HL-60/S4 (cell line): ENCODE measurements around the gene WNK4.
"Not testable (repeated sequence)": the region's sequence is repeated elsewhere in the genome, so short reads cannot be mapped to it uniquely, and the experiment has no call there.

Source experiments
- in situ Hi-C: fragments of 300-500 bp; cut with MboI; formaldehyde crosslinking; loops from 2 replicates; pipeline ENCODE4 v1.14.3; 2022; ENCODE audit warnings: low sequenced_read_pairs

The WNK4 gene

DNA sequence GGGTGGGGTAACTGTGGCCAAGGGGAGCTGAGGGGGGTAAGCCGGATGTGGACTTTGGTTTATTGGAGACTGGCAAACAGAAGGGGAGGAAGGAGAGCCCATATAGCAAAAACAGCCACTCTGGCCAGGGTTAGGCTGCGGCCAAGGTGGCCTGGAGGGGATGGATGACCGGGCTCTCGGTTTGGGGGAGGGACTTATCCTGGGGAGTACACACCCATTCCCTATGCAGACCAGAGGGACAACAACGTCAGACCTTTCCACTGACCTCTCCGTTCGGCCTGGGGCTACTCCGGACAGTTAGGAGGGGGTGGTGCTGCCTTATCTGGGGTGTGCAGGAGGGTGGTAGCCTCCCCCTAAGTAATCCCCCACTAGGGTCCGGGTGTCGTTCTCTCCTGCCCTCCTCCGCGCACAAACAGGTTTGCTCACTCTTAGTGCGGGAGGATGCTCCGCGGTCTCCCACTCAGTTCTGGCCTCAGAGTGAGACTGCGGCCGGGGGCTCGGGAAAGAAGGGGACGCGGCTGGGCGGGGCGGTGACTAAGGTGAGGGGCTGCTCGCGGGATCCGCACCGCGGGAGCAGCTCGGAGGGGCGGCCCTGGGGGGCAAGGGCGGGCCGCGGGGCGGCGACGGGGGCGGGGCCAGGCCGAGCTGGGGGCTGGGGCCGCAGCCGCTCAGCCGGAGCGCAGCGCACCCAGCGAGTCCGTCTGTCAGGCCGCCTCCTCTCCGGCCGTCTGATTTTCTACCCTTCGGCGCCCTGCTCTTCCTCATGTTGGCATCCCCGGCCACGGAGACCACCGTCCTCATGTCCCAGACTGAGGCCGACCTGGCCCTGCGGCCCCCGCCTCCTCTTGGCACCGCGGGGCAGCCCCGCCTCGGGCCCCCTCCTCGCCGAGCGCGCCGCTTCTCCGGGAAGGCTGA lies at the start of gene WNK4:
WNK4 (plus strand) TSS at position 675 of the 915 bp plus-strand sequence; CDS start at position 764, 89 bp downstream.
- in situ Hi-C loops = no loop called here

DNA sequence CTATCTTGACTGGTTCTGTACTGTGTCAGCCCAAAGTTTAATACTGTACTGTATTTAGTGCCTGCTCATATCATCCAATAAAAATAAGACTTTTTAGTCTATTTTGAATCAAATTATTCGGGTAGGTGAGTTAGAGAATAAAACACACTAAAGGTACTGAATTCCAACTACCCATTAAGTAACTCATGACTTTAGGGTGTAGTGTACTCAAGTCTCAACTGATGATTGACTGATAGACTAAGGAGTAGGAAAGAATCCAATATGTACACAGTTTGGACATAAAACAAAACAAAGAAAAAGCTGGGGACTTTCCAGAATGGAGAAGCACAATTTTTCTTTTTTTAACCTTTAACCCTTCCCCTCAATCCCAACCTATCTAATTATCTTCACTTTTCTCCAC lies 39.7 kb upstream of the WNK4 start:
- in situ Hi-C loops = loop anchor here (25.0 kb wide), 1 partner anchor 197 kb away; no protein-coding TSS in a partner anchor

DNA sequence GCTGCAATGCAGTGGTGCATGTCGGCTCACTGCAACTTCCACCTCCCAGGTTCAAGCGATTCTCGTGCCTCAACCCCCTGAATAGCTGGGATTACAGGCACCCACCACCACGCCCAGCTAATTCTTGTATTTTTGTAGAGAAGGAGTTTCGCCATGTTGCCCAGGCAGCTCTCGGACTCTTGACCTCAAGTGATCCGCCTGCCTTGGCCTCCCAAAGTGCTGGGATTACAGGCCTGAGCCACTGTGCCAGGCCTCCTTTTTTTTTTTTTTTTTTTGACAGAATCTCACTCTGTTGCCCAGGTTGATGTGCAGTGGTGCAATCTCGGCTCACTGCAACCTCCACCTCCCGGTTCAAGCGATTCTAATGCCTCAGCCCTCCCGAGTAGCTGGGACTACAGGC lies 37.5 kb upstream of the WNK4 start:
- in situ Hi-C loops = loop anchor here (25.0 kb wide), 1 partner anchor 194 kb away; no protein-coding TSS in a partner anchor

DNA sequence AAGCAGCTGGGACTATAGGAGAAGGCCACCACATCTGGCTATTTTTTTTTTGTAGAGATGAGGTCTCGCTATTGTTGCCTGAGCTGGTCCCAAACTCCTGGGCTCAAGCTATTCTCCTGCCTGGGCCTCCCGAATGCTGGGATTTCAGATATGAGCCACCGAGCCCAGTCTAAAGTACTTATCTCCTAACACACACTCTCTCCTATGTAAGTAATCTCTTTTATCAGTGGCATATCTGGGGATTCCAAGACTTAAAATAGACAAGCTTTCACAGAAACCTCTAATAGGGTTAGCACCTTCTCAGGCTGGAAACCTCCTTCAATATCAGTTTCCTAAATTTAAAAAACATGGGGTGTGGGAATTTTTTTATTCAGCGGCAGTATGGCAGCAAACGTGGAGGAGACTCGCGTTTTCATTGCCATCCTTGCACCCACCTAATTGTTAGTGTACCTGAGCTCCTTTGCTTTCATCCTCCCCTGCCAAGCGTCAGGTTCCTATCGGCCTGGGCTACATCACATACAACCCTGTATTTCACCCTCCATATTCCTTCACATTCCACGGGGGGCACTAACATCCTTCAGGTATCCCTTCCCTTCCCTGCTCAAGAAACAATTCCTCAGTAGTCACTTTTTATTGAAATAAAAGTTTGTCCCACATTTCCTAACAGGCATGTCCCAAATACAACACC lies 36.7 kb upstream of the WNK4 start:
- in situ Hi-C loops = loop anchor here (25.0 kb wide), 1 partner anchor 194 kb away; no protein-coding TSS in a partner anchor

DNA sequence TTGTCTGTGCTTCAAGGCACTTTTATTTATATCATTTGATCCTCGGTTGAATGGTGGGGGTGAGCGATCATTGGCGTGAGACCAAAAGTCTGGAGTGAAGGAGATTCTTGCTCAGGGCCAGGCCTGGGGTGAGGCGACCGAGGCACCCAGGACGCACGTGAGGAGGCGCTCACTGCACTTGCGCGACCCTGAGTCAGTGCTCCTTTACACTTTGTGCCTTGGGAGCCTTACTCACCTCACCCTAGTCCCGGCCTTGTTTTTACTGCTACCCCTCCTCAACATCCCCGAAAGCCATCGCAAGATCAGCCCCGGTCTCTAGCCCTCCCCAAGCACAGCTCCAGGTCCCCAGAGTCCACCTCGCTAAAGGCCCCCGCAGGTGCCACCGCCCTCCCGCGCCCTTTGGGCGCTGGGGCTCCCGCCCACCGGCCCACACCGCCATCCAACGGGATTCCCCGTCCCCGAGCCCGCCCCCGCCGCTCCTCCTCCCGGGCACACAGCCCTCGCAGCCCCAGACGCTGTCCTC lies 36.1 kb upstream of the WNK4 start:
- in situ Hi-C loops = loop anchor here (25.0 kb wide), 1 partner anchor 193 kb away; no protein-coding TSS in a partner anchor

DNA sequence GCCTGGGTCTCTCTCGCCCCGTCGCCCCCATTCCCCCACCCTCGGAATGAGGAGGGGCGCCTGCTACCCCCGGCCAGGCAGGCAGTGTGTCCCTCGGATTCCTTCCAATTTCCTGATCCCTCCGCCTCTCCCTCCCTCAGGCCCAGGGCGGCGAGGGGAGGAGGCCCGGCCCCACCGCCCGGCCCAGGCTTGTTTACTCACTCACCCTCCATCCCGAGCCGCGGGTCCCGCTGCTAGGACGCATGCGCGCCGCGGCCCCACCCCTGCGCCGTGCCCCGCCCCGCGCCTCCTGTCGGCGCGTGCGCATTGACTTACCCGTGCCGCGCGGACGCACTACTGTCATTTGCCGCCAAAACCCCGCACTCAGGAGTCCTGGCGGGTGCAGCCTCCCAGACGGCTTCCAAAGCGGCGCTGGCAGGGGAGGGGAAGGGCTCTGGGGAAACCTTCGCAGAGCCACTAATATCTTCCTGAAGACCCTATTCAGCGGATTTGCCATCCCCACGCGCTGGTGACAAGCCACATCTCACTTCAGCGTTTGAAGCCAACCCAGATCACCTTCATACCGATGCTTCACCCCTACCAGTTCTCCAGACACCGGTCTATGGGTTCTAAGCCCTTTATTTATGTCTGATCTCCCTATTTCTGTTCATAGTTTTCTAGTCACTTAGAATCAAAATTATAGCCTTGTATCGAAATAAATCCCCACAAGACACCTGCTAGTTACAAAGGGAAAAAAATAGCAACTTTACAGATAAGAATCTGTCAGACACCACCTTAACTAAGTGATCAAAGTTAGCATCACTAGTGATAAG lies 35.4 kb upstream of the WNK4 start, which contains the start of gene EZH1:
EZH1 (minus strand) TSS at position 235 of the 812 bp plus-strand sequence. CDS start 16,099 bp downstream, outside the sequence.
- in situ Hi-C loops = loop anchor here (25.0 kb wide), 1 partner anchor 192 kb away; no protein-coding TSS in a partner anchor

DNA sequence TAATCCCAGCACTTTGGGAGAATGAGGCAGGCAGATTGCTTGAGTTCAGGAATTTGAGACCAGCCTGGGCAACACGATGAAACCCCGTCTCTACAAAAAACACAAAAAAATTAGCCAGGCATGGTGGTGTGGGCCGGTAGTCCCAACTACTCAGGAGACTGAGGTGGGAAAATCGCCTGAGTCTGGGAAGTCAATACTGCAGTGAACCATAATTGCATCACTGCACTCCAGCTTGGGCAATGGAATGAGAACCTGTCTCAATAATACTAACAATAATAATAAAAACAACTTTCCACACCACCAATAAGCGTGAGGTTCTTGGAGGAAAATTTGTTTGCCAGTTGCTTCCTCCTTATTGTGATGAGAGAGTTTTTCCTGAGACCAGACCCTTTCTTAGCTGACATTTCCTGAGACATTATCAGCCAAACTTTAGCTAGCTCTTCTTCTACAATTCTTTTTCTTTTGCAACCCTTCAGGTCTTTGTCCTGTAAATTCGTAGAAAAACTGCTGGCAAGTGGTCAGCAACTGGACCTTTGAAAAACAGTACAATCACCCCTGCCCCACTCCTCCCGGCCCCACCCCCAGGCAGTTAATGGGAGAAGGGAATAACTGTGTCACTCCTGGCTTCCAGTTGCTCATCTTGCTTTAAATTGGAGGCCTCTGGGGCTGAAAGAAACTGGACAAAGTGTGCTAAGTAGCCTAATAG lies 32.1 kb upstream of the WNK4 start:
- in situ Hi-C loops = loop anchor here (25.0 kb wide), 1 partner anchor 189 kb away; no protein-coding TSS in a partner anchor

DNA sequence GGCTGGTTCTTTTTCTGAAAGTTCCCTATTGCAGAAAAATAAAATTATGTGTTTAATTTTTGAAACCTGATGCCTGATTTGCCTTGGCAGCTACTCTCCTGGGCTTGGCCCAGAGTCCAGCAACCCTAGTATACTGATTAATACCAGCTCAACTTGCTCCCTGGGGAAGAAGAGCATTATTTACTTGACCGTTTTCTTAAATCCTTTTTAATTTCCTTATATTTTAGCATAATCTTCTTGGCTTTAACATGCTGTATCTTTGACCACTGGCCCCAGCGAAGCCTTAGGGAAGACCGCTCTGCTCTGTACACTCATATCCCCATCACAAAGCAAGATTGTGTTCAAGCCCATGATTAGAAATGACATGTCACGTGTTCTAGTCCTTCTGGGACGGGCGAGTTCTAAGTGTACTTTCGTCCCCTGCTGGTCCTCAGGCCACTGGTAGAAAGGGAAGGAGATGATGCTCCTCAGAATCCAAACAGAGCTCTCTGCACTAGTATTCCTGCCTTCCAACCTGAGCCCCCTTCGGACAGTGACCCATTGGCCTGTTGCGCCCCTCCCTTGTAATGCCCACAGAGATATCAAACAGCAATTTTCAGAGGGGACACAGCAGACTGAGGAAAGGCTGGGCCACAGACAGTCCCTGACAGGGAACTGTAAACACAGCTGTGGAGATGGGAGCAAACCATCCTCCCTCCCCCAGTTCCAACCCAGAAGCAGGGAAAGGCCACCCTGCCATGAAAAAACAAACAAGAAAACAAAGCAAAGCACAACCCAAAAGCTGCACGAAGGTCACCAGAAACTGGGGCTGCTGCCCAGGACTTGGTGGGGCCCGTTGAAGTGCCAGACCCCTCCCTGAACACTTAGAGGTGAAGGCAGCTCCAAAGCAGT lies 31.3 kb upstream of the WNK4 start:
- in situ Hi-C loops = loop anchor here (25.0 kb wide), 1 partner anchor 188 kb away; no protein-coding TSS in a partner anchor

DNA sequence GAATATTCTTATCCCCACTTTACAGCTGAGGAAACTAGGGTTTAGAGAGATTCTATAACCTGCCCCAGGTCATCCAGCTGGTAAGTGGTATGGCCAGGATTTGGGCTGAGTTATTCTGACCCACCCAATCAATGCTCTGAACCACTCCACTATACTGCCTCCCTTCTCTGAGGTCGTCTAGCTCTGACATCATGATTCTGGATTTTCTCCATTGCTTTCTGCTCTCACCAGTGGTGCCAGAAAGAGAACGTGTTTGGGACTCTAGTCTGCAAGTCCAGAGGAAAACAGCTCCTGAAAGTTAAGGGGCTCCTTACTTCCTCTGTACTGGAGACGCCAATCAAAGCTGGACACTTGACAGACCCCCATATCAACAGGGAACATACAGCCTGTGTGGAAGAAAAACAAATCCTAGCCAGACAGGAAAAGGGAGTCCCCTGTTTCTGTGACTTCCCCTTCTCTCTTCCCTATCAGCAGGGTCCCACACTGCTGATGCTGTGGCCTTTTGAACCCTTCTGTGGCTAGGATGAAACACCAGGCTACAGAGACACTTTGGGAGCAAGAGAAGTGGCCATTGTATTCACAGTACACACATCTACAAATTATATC lies 29.6 kb upstream of the WNK4 start:
- in situ Hi-C loops = no loop called here

DNA sequence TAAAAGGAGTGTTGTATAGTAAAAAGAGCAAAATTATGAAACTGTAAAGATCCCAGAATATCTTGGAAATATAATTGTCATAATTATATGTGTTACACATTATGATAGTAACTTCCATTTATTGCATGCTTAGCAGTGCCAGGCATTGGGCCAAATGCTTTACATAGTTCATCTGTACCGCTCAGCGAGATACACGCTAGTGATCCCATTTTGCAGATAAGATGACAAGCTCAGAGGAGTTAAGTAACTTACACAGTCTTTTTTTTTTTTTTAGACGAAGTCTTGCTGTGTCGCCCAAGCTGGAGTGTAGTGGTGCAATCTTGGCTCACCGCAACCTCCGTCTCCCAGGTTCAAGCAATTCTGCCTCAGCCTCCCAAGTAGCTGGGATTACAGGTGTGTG lies 28.8 kb upstream of the WNK4 start:
- in situ Hi-C loops = no loop called here

DNA sequence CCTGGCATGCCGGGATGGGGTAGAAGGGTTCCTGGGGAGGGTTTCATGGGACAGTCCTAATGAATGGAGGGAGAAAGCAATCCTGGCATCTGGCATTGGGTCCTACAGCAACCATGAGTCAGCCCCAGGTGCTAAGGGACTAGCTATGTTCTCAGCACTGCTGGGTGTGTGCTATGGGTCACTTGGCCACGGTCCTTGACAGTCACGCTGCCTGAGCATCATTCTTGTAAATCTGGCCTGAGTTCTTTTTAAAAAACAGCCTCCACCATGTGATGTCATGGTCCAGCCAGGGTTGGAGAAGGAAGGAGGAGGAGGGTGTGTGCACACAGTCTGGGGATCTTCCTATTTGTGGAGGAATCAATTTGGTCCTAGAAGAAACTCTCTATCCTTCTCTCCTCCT lies 25.6 kb upstream of the WNK4 start:
- in situ Hi-C loops = no loop called here

DNA sequence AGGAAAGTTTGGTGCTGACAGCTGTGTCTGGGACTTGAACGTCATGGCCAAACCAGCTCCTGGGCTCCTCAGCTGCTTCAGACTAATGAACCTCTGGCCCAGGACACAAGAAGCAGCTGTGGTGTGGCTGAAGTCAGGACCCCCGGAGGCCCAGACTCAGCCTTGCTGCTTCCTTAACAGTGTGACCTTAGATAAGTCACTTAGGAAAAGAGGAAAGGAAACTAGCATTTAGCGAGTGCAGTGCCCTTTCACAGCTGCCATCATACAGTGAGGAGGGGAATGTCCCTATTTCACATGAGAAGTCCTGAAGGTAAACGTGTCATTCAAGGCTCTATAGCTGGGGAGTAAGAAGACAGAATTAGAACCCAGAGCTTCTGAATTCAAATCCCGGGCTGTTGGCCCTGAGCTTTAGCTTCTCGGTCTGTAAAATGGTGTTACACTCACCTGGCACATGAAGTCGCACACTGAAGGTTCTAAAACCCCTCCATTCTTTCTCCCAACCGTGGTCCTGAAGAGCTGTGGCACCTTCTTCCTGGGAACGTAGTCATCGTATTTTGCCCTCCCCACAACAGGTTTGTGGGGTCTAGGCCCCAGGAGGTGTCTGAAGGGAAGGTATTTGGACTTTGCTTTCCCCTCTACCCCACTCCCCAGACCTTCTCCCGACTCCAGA lies 20.3 kb upstream of the WNK4 start:
- in situ Hi-C loops = no loop called here

DNA sequence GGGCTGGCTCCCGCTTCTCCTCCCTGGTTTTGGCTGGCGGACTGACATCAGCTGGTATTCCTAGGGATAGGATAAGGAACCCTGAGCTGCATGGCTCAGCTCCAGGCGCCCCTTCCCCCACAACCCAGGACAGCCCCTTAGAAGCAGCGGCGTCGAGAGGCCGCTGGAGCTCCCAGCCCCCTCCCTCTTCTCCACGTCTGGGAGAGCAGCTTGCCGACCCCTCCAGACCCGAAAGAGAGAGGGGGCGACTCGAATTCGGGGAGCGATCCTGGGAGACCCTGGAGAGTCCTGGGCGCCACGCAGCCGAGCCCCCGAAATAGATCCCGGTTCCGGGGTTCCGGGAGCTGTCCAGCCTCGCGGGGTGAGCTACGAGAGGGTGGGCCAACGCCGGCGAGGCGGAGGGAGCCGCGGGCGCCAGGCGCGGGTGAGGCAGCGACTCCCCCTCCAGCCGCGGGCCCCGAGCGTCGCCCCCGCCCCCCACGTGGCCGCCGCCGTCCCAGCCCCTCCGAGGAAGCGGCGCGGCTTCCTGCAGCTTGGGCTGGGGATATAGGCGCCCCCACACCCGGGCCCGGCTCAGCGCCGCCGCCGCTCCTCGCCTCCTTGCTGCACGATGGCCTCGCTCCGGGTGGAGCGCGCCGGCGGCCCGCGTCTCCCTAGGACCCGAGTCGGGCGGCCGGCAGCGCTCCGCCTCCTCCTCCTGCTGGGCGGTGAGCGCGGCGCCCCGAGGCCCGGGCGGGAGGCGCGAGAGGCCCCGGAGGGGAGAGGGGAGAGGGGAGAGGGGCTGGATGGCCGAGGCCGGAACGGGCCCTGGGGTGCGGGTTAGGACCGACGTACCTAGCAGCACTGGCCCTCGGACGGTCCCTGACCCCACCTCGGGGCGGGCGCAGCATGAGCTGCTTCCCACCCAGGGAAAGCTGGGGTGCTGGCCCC lies 19.5 kb upstream of the WNK4 start, which contains the start of gene RAMP2:
RAMP2 (plus strand) TSS at position 576 of the 930 bp plus-strand sequence; CDS start at position 611, 35 bp downstream.
- in situ Hi-C loops = no loop called here

DNA sequence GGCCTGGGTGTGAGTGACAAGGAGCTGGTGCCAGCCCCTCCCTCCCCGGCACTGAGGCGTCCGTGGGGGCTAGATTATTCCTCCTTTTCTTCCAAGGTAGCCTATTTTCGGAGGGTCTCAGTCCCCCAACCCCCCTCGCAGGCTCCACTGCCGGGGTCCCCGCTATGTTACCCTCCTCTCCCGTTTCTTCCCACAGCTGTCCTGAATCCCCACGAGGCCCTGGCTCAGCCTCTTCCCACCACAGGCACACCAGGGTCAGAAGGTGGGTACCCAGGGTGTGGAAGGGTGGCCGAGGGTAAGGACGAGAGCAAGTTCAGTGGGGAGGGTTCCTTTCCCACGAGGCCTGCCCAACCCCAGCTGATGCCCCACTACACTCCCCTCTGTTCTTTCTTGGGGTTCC lies 18.8 kb upstream of the WNK4 start:
- in situ Hi-C loops = no loop called here

DNA sequence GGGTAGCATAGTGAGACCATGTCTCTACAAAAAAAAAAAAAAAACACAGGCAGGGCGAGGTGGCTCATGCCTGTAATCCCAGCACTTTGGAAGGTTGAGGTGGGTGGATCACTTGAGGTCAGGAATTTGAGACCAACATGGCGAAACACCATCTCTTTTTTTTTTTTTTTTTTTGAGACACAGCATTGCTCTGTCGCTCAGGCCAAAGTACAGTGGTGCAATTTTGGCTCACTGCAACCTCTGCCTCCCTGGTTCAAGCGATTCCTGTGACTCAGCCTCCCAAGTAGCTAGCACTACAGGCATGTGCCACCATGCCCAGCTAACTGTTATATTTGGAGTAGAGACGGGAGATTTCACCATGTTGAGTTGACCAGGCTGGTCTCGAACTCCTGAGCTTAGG lies 14.3 kb upstream of the WNK4 start:
- in situ Hi-C loops = no loop called here

DNA sequence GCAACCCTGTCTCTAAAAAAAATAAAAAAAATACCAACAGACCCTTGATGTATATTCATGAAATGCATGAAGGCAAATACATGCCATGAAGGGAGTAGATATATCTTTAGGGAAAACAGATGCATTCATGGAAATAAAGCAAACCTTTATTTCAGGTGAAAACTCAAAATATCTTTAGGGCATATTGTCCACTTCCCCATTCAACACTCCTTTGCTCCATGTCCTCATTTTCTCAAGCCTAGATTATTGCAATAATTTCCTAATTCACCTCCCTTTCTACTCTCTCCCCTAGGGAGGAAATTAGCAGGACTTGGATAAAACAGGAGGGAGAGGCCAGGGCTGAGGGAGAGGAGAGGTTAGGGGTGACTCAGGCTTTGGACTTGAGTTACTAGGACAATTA lies 12.9 kb upstream of the WNK4 start:
- in situ Hi-C loops = no loop called here

DNA sequence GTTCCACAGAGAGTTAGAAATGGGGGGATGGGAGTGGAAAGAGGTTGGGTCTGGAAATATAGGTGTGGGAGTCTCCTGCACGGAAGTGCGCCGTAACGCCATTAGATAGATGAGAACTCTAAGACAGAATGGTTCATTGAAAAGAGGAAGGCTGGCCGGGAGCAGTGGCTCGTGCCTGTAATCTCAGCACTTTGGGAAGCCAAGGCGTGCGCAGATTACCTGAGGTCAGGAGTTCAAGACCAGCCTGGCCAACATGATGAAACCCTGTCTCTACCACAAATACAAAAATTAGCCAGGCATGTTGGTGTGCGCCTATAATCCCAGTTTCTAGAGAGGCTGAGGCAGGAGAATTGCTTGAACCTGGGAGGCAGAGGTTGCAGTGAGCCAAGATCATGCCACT lies 12.4 kb upstream of the WNK4 start:
- in situ Hi-C loops = not testable (repeated sequence)
